Gastroesophageal sphincter (tissue), 4 donors: ENCODE results near the gene OS9. TPM values are rescaled to one million over a fixed set of nuclear protein-coding genes. Genes with fewer than 3 reads are reported as not detected.
A peak's percentile ranks its signal among the peaks of the same experiment; 100 is the strongest.

Source experiments
- ATAC-seq: fragments of 150-250 bp; one replicate; pipeline ENCODE4 v1.9.1; 2016; ENCODE audit warnings: mild to moderate bottlenecking, moderate library complexity
- H3K27ac ChIP-seq, 4 donors: fragments of 200-600 bp; sonication (generic) in 3 of 4; 1 replicate in 3 of 4; 2 replicates in 1 of 4; pipeline ENCODE4 v1.5.1; 2016 to 2019
- H3K27me3 ChIP-seq: fragments of 200-600 bp; sonication (generic); one replicate; pipeline ENCODE4 v1.5.1; 2019
- H3K36me3 ChIP-seq, 2 donors: fragments of 200-600 bp; sonication (generic); one replicate each; pipeline ENCODE4 v1.5.1; 2019; ENCODE audit warnings: control low read depth in 1 of 2
- H3K4me1 ChIP-seq, 3 donors: fragments of 200-600 bp; sonication (generic); 1 replicate in 2 of 3; 2 replicates in 1 of 3; pipeline ENCODE4 v1.5.1; 2016 to 2019; ENCODE audit warnings: control low read depth in 2 of 3
- H3K4me3 ChIP-seq, 2 donors: fragments of 200-600 bp; sonication (generic); one replicate each; pipeline ENCODE4 v1.5.1; 2019; ENCODE audit warnings: mild to moderate bottlenecking in 1 of 2, moderate library complexity in 1 of 2
- H3K9me3 ChIP-seq, 3 donors: fragments of 200-600 bp; sonication (generic); one replicate each; pipeline ENCODE4 v1.5.1; 2017 to 2019; ENCODE audit warnings: control low read depth in 2 of 3
- CTCF ChIP-seq, 4 experiments: fragments of 200-600 bp in 2 of 4; fragments of 450-650 bp in 2 of 4; sonication (generic) in 1 of 4; IDR thresholded peaks; one replicate each; pipeline ENCODE4 v1.5.1; 2017 to 2019; ENCODE audit warnings: antibody characterized with exemption in 4 of 4, mild to moderate bottlenecking in 2 of 4, moderate library complexity in 2 of 4
- EP300 ChIP-seq: sonication (generic); formaldehyde crosslinking; IDR thresholded peaks from one replicate; pipeline ENCODE4 v1.6.1; 2017; ENCODE audit warnings: antibody characterized with exemption, mild to moderate bottlenecking
- POLR2A ChIP-seq, 2 donors: fragments of 450-650 bp; IDR thresholded peaks; one replicate each; pipeline ENCODE4 v1.6.1; 2017; ENCODE audit warnings: antibody characterized with exemption in 2 of 2, mild to moderate bottlenecking in 2 of 2, moderate library complexity in 1 of 2
- POLR2AphosphoS5 ChIP-seq: sonication (generic); formaldehyde crosslinking; IDR thresholded peaks from one replicate; pipeline ENCODE4 v1.6.1; 2017; ENCODE audit warnings: antibody characterized with exemption
- whole genome bisulfite sequencing, 2 donors: methylation state at CpG; one replicate each; pipeline ENCODE4 v1.1.5; 2018; ENCODE audit warnings: low coverage in 1 of 2; 5-methylcytosine and 5-hydroxymethylcytosine counted together
- total RNA-seq, 4 donors: library from RNA; depleted of rRNA; stranded (reverse); fragments of >200 nt; gene quantifications; one replicate each; pipeline ENCODE4 v1.1.0, GENCODE V29; 2016

The OS9 gene
- total RNA-seq, 4 donors from 2014 or later, result 161 to 235 (median 186) TPM

- Histone ChIP-seq H3K36me3 (no peaks in the 10 kb centered on the region), H3K9me3 (no peaks in the 10 kb centered on the region), H3K27me3 (peaks cover 94% of the 10 kb centered on the region), H3K4me1 (peaks cover 3 to 27% (median 20%) of the 10 kb centered on the region in 3 donors), H3K27ac (no peak overlapping the region), H3K4me3 (no peak overlapping the region)
- ATAC-seq, result no peak
- TF ChIP-seq EP300 (no peak), POLR2A (IDR thresholded peaks at IDR 0.05) (no peak), CTCF (IDR thresholded peaks at IDR 0.05) (no peak), POLR2AphosphoS5 (no peak)
- 72 to 85% methylated on average over 2 to 6 of the region's 11 CpGs for WGBS, 2 donors
Measured at GRCh38 chr12:57732726-57733593, 39.0 kb downstream of the OS9 start.

GRCh38 chr12:57733928-57734327 lies 40.0 kb downstream of the OS9 start:
- 100% methylated on average over 1 of the region's 6 CpGs; no CpG with 5 or more reads in 1 of the 2 donors for WGBS, 2 donors
- H3K27me3 ChIP-seq, result peaks cover 94% of the 10 kb centered on the region

GRCh38 chr12:57734591-57734990 lies 40.7 kb downstream of the OS9 start:
- Histone ChIP-seq H3K9me3 (no peaks in the 10 kb centered on the region), H3K27me3 (peaks cover 98% of the 10 kb centered on the region), H3K27ac (no peak overlapping the region), H3K36me3 (no peaks in the 10 kb centered on the region), H3K4me3 (no peak overlapping the region), H3K4me1 (peaks cover 4 to 39% (median 31%) of the 10 kb centered on the region in 3 donors)
- no peak for TF ChIP-seq CTCF (IDR thresholded peaks at IDR 0.05)
- no peak for TF ChIP-seq POLR2A (IDR thresholded peaks at IDR 0.05)
- TF ChIP-seq POLR2AphosphoS5, result no peak
- TF ChIP-seq EP300, result no peak
- 43 to 89% methylated on average over 1 to 3 of the region's 4 CpGs for WGBS, 2 donors
- no peak for ATAC-seq

More at GRCh38 chr12:57733928-57734327, 40.0 kb downstream of the OS9 start:
- no peak for ATAC-seq
- Histone ChIP-seq H3K9me3 (no peaks in the 10 kb centered on the region), H3K36me3 (no peaks in the 10 kb centered on the region), H3K27ac (no peak overlapping the region), H3K4me1 (peaks cover 4 to 37% (median 30%) of the 10 kb centered on the region in 3 donors), H3K4me3 (no peak overlapping the region)
- no peak for TF ChIP-seq EP300
- no peak for TF ChIP-seq CTCF (IDR thresholded peaks at IDR 0.05)
- TF ChIP-seq POLR2A (IDR thresholded peaks at IDR 0.05), result no peak
- TF ChIP-seq POLR2AphosphoS5, result no peak

GRCh38 chr12:57735198-57735855 lies 41.4 kb downstream of the OS9 start:
- TF ChIP-seq POLR2A (IDR thresholded peaks at IDR 0.05) (no peak), EP300 (no peak), CTCF (IDR thresholded peaks at IDR 0.05) (no peak)
- Histone ChIP-seq H3K36me3 (no peaks in the 10 kb centered on the region), H3K4me1 (peaks cover 4 to 39% (median 31%) of the 10 kb centered on the region in 3 donors), H3K27me3 (peaks cover 98% of the 10 kb centered on the region), H3K9me3 (no peaks in the 10 kb centered on the region), H3K4me3 (peak overlapping the region in 1 of 2 donors; percentile 26), H3K27ac (no peak overlapping the region)
- no peak for ATAC-seq
- 28 to 39% methylated on average over 3 to 6 of the region's 8 CpGs for WGBS, 2 donors
